PFSK-1 (cell line): ENCODE measurements around the gene SNRNP70.

Source experiments
- FOXP2 ChIP-seq: optimal IDR thresholded peaks from 2 replicates; pipeline ENCODE3; 2011; ENCODE audit warnings: borderline replicate concordance, control low read depth, inconsistent platforms; ENCODE audit not compliant: insufficient read depth; ENCODE audit errors: extremely low read length, extremely low read depth
- POLR2AphosphoS5 ChIP-seq: IDR thresholded peaks from 2 replicates; pipeline ENCODE4 v1.6.1; 2012; ENCODE audit warnings: low read depth, mild to moderate bottlenecking, control low read depth, low read length, moderate library complexity
- REST ChIP-seq, 2 experiments: IDR thresholded peaks; 2 replicates each; pipeline versions ENCODE4 v1.6.1 to v1.8.0; 2011 to 2012; ENCODE audit warnings: low read depth in 2 of 2, low read length in 2 of 2, control low read depth in 1 of 2, inconsistent platforms in 1 of 2, mild to moderate bottlenecking in 1 of 2, moderate library complexity in 1 of 2; ENCODE audit not compliant: insufficient read depth in 1 of 2
- SIN3A ChIP-seq: IDR thresholded peaks from 2 replicates; pipeline ENCODE4 v1.6.1; 2012; ENCODE audit warnings: mild to moderate bottlenecking, low read length, moderate library complexity, borderline replicate concordance; ENCODE audit not compliant: insufficient read depth
- TAF1 ChIP-seq: IDR thresholded peaks from 2 replicates; pipeline ENCODE4 v1.6.1; 2012; ENCODE audit warnings: low read length, control low read depth, borderline replicate concordance; ENCODE audit not compliant: insufficient read depth

SNRNP70 gene

DNA sequence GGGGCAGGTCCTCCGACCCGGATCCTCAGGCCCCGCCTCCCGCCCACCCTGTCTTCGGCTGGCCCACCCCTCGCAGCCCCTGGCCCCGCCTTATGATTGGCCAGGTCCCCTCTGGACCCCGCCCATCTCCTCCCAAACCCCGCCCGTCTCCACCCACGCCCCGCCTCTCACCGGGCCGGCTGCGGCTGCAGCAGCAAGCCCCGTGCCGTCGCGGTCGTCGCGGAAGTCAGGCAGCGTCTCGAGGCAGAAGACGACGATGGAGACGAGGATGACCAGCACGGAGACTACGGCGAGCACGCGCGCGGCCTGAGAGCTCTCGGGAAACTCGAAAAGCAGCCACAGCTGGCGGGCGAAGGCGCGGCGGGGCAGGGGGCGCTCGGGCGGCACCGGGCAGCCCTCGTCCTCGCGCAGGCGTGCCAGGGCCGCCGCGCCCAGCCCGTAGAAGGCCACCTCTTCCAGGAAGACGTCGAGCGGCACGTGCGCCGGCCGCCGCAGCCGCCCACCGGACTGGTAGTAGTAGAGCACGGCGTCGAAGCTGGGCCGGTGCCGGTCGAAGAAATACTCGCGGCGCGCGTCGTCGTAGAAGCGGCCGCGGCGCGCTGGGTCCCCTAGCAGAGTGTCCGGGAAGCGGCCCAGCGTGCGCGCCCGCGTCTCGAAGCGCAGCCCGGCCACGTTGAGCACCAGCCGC lies 13.2 kb upstream of the SNRNP70 start:
- TF ChIP-seq TAF1 (no peak), REST (IDR thresholded peaks at IDR 0.05; ENCODE audit: insufficient read depth in 1 of 2, low read depth in 2 of 2, low read length in 2 of 2) (no peak), POLR2AphosphoS5 (no peak), SIN3A (no peak), FOXP2 (no peak)

DNA sequence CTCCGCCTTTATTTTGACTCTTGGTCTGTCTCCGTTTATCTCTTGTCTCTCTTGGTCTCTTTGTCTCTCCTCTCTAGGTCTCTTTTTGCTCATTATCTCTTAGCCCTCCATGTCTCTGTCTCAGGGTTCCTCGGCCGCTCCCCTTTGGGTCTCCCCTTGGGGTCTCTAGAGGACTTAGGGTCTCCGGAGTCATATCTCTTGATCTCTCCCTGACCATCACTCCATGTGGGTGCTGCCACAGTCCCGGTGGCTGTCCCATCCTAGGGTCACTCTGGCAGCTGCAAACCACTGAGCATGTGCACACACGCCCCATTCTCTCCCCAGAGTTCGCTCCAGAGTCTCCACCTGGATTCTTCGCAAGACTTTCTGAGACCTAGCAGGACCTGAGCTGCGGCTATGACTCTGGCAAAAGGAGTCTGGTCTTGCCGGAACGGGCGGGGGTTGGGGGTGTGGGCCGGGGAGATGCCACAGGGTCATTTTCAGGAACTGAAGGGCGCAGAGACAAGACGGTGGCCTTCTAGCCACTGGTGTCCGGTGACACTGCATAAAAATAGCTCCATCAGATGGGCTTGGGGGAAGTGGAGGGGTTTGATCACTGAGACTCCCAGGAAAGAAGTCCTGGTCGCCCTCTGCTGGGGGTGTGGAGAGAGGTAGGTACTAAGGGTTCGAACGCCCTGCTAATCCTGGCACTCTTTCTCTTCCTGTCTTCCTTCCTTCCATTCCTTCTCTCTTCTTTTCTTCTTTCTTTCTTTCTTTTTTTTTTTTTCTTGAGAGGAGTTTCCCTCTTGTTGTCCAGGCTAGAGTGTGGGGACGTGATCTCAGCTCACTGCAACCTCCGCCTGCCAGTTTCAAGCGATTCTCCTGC lies 11.5 kb upstream of the SNRNP70 start:
- no peak for TF ChIP-seq SIN3A
- no peak for TF ChIP-seq POLR2AphosphoS5
- TF ChIP-seq TAF1: no peak
- TF ChIP-seq FOXP2: no peak
- no peak for TF ChIP-seq REST (IDR thresholded peaks at IDR 0.05; ENCODE audit: insufficient read depth in 1 of 2, low read depth in 2 of 2, low read length in 2 of 2)

DNA sequence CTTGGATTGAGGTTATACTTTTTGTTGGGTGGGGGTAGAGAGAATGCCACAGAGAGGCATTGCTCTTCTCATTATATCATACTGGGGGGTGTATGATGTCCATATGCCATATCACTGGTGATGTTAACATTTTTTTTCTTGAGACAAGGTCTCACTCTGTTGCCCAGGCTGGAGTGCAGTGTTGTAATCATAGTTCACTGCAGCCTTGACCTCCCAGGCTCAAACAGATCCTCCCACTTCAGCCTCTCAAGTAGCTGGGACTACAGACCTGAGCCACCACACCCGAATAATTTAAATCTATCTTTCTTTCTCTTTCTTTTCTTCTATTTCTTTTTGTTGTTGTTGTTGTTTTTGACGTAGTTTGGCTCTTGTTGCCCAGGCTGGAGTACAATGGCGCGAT lies 4.9 kb upstream of the SNRNP70 start:
- no peak for TF ChIP-seq REST (IDR thresholded peaks at IDR 0.05; ENCODE audit: insufficient read depth in 1 of 2, low read depth in 2 of 2, low read length in 2 of 2)
- no peak for TF ChIP-seq POLR2AphosphoS5
- no peak for TF ChIP-seq TAF1
- no peak for TF ChIP-seq FOXP2
- TF ChIP-seq SIN3A: no peak

DNA sequence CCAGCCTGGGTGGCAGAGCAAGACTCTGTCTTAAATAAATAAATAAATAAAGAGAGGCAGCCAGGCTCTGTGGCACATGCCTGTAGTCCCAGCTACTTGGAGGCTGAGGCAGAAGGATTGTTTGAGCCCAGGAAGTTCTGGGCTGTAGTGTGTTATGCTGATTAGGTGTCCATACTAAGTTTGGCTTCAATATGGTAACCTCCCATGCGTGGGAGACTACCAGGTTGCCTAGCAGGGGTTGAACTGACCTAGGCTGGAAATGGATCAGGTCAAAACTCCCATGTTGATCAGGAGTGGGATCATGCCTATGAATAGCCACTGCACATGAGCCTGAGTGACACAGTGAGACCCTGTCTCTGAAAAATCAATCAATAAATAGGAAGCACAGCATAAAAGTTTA lies 4.0 kb upstream of the SNRNP70 start:
- TF ChIP-seq SIN3A (no peak), REST (IDR thresholded peaks at IDR 0.05; ENCODE audit: insufficient read depth in 1 of 2, low read depth in 2 of 2, low read length in 2 of 2) (no peak), FOXP2 (no peak), POLR2AphosphoS5 (no peak), TAF1 (no peak)
